Measurements from ENCODE around the gene ZNF276. TPM values are rescaled to one million over a fixed set of nuclear protein-coding genes. Genes with fewer than 3 reads are reported as not detected.
"Not testable (repeated sequence)": the region's sequence is repeated elsewhere in the genome, so short reads cannot be mapped to it uniquely, and the experiment has no call there.

The ZNF276 gene
- total RNA-seq, 1 experiment from 2014 or later: 30.6 TPM

GRCh38 chr16:89764711-89765201 is 43.4 kb downstream of the ZNF276 start:
- no peaks in the 10 kb centered on the region for H3K27me3 Mint-ChIP-seq (ENCODE audit: unreplicated experiment)
- BruUV-seq (replicated peaks): no TSS peak
- no peak overlapping the region for H3K27ac Mint-ChIP-seq (ENCODE audit: unreplicated experiment)
- H3K9me3 Mint-ChIP-seq (ENCODE audit: low read depth, unreplicated experiment): no peaks in the 10 kb centered on the region
- intact Hi-C loops (cut with micrococcal nuclease; ENCODE audit: unreplicated experiment): no loop called here
- H3K36me3 Mint-ChIP-seq (ENCODE audit: insufficient read depth, unreplicated experiment): peaks cover 66% of the 10 kb centered on the region
- CTCF ChIA-PET: no interaction called here
- H3K4me3 Mint-ChIP-seq (ENCODE audit: low read depth, unreplicated experiment): no peak overlapping the region
- no peak for TF ChIP-seq CTCF (IDR thresholded peaks at IDR 0.05; ENCODE audit: unreplicated experiment)
- no peak for DNase-seq
- no peaks in the 10 kb centered on the region for H3K4me1 Mint-ChIP-seq (ENCODE audit: low read depth, unreplicated experiment)

- intact Hi-C loops (cut with micrococcal nuclease; ENCODE audit: unreplicated experiment): no loop called here
- no peak overlapping the region for H3K4me3 Mint-ChIP-seq (ENCODE audit: low read depth, unreplicated experiment)
- CTCF ChIA-PET: no interaction called here
- no TSS peak for BruUV-seq (replicated peaks)
- TF ChIP-seq CTCF (IDR thresholded peaks at IDR 0.05; ENCODE audit: unreplicated experiment): no peak
- DNase-seq: no peak
- no peaks in the 10 kb centered on the region for H3K9me3 Mint-ChIP-seq (ENCODE audit: low read depth, unreplicated experiment)
- no peaks in the 10 kb centered on the region for H3K27me3 Mint-ChIP-seq (ENCODE audit: unreplicated experiment)
- H3K27ac Mint-ChIP-seq (ENCODE audit: unreplicated experiment): no peak overlapping the region
- H3K36me3 Mint-ChIP-seq (ENCODE audit: insufficient read depth, unreplicated experiment): peaks cover 60% of the 10 kb centered on the region
- H3K4me1 Mint-ChIP-seq (ENCODE audit: low read depth, unreplicated experiment): no peaks in the 10 kb centered on the region
These were observed 44.0 kb downstream of the ZNF276 start for GRCh38 chr16:89765292-89765830.

GRCh38 chr16:89770367-89770766 is 49.0 kb downstream of the ZNF276 start:
- no peak for TF ChIP-seq CTCF (IDR thresholded peaks at IDR 0.05; ENCODE audit: unreplicated experiment)
- H3K27me3 Mint-ChIP-seq (ENCODE audit: unreplicated experiment): no peaks in the 10 kb centered on the region
- CTCF ChIA-PET: interaction anchor here (0.8 to 1.2 kb wide), 2 partner anchors 19 to 47 kb away, joined by 3 to 4 read pairs; partner anchors contain the start of gene FANCA
- H3K4me1 Mint-ChIP-seq (ENCODE audit: low read depth, unreplicated experiment): no peaks in the 10 kb centered on the region
- H3K9me3 Mint-ChIP-seq (ENCODE audit: low read depth, unreplicated experiment): no peaks in the 10 kb centered on the region
- no peak for DNase-seq
- H3K36me3 Mint-ChIP-seq (ENCODE audit: insufficient read depth, unreplicated experiment): peaks cover 65% of the 10 kb centered on the region
- H3K27ac Mint-ChIP-seq (ENCODE audit: unreplicated experiment): no peak overlapping the region
- intact Hi-C loops (cut with micrococcal nuclease; ENCODE audit: unreplicated experiment): no loop called here
- BruUV-seq (replicated peaks): no TSS peak
- no peak overlapping the region for H3K4me3 Mint-ChIP-seq (ENCODE audit: low read depth, unreplicated experiment)

- peaks cover 51% of the 10 kb centered on the region for H3K36me3 Mint-ChIP-seq (ENCODE audit: insufficient read depth, unreplicated experiment)
- H3K27me3 Mint-ChIP-seq (ENCODE audit: unreplicated experiment): no peaks in the 10 kb centered on the region
- intact Hi-C loops (cut with micrococcal nuclease; ENCODE audit: unreplicated experiment): no loop called here
- no peaks in the 10 kb centered on the region for H3K4me1 Mint-ChIP-seq (ENCODE audit: low read depth, unreplicated experiment)
- no peaks in the 10 kb centered on the region for H3K9me3 Mint-ChIP-seq (ENCODE audit: low read depth, unreplicated experiment)
- no peak overlapping the region for H3K4me3 Mint-ChIP-seq (ENCODE audit: low read depth, unreplicated experiment)
- DNase-seq: no peak
- TF ChIP-seq CTCF (IDR thresholded peaks at IDR 0.05; ENCODE audit: unreplicated experiment): no peak
- no peak overlapping the region for H3K27ac Mint-ChIP-seq (ENCODE audit: unreplicated experiment)
- CTCF ChIA-PET: no interaction called here
- no TSS peak for BruUV-seq (replicated peaks)
These were observed 53.9 kb downstream of the ZNF276 start for GRCh38 chr16:89775223-89775622.

- H3K27ac Mint-ChIP-seq (ENCODE audit: unreplicated experiment); BruUV-seq (replicated peaks); H3K4me1 Mint-ChIP-seq (ENCODE audit: low read depth, unreplicated experiment); intact Hi-C loops (cut with micrococcal nuclease; ENCODE audit: unreplicated experiment); H3K4me3 Mint-ChIP-seq (ENCODE audit: low read depth, unreplicated experiment); H3K9me3 Mint-ChIP-seq (ENCODE audit: low read depth, unreplicated experiment); DNase-seq; H3K27me3 Mint-ChIP-seq (ENCODE audit: unreplicated experiment): not testable (repeated sequence)
- peaks cover 60% of the 10 kb centered on the region for H3K36me3 Mint-ChIP-seq (ENCODE audit: insufficient read depth, unreplicated experiment)
- CTCF ChIA-PET: interaction anchor here (0.6 kb wide), 1 partner anchor 49 kb away, joined by 4 read pairs; no protein-coding TSS in a partner anchor
These were observed 56.9 kb downstream of the ZNF276 start for GRCh38 chr16:89778211-89778610.

Data from Calu3 (cell line).